ENCODE data around the gene IL25.
"Not testable (repeated sequence)": the region's sequence is repeated elsewhere in the genome, so short reads cannot be mapped to it uniquely, and the experiment has no call there.

The IL25 gene

DNA sequence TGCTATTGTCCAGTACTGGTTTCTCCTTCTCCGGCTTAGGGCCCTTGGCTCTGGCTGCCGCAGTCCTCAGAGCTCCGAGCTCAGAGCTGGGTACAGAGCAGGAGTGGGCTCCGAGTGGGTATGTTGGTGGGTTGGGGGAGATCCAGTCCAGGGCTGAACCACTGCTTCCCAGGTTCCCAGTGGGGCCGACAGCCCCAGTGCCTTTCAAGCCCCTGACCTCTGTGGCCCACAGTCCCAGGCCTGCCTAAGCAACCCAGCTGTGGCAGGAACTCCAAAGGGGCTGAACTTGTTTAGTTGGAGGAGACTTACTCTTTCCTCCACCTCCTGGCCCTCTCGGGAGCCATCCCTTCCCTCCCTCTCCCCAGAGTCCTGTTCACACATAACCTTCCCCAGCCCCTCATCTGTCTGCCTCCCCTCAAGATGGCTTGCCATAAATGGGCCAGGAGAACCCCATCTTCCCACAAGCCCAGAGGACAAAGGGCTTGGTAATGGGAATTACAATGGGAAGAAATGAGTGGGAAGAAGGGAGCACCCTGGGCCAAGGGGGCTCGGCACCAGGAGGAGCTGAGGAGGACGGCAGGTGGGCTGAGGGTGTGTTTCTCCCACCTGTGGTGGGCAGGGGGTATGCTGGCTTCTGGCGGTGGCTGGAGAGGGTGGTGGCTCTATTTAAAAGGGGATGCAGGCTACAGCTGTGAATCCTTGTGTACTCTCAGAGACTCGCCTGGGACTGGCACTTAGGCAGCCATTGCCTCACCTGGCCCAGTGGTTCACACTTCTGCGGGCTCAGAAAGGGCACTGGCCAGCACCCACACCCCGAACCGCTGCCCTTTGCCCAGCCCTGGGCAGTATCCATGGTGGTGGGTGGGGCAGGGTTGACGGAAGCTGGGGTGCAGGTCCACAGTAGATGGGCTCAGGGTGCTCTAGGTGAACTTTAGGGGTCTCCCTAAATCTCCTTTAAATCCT, 39.2 kb downstream of the IL25 start:
- no peak for DNase-seq

DNA sequence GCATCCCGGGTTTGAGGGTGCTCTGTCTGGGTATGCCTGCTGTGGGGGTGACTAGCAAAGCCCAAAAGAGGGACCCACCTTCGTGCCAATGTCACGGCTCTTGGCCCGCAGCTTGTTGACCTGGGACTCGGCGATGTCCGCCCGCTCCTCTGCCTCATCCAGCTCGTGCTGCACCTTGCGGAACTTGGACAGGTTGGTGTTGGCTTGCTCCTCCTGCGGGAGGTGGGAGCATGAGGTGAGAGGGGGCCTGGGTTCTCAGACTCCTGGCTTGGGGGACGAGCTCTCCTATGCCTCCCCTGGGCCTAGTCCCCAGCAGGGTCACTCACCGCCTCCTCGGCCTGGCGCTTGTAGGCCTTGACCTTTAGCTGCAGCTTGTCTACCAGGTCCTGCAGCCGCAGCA, 41.1 kb downstream of the IL25 start:
- DNase-seq, result no peak

DNA sequence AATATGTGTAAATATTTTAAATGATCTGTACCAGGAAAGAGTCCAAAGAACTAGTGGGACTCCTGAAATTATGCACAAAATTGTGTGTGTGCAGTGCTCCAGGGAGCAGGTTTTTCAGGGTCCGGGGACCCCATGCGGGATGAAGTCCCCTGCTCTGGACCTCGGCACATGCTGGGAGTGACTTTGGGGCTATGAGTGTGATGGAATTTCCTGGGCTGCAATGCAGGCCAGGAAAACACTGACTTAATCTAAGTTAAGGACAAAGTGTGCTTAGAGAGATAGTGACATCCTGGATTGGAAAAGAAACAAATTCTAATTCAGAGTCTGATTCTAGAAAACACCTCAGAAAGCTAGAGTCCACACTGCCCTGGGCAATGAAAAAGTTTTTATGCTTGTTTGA, 41.6 kb downstream of the IL25 start:
- no peak for DNase-seq

DNA sequence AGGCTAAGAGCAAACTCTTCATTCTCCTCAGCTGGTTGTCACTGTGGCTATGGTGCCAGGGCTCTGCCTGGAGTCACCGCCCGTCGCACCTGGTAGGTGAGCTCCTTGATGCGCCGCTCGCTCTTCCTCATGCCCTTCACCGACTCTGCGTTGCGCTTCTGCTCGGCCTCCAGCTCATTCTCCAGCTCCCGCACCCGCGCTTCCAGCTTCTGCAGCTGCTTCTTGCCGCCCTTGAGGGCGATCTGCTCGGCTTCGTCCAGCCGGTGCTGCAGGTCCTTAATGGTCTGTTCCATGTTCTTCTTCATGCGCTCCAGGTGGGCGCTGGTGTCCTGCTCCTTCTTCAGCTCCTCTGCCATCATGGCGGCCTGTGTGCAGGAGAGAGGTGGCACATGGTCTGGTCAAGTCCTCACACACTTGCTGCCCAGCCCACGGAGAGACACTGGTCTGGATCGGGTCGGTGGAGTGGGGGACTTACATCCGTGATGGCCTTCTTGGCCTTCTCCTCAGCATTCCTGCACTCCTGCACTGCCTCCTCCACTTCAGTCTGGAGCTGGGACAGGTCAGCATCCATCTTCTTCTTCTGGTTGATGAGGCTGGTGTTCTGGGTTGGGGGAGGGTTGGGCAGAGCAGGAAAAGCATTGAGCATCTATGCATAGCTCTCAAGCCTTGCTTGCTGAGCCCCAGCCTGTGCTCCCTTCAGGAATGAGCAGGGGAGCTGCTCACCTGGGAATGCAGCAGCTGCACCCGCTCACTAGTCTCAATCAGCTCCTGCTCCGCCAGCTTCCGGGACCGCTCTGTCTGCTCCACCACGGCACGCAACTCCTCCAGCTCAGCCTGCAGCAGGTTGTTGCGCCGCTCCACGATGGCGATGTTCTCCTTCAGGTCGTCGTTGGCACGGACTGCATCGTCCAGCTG, 42.6 kb downstream of the IL25 start:
- no peak for DNase-seq

DNA sequence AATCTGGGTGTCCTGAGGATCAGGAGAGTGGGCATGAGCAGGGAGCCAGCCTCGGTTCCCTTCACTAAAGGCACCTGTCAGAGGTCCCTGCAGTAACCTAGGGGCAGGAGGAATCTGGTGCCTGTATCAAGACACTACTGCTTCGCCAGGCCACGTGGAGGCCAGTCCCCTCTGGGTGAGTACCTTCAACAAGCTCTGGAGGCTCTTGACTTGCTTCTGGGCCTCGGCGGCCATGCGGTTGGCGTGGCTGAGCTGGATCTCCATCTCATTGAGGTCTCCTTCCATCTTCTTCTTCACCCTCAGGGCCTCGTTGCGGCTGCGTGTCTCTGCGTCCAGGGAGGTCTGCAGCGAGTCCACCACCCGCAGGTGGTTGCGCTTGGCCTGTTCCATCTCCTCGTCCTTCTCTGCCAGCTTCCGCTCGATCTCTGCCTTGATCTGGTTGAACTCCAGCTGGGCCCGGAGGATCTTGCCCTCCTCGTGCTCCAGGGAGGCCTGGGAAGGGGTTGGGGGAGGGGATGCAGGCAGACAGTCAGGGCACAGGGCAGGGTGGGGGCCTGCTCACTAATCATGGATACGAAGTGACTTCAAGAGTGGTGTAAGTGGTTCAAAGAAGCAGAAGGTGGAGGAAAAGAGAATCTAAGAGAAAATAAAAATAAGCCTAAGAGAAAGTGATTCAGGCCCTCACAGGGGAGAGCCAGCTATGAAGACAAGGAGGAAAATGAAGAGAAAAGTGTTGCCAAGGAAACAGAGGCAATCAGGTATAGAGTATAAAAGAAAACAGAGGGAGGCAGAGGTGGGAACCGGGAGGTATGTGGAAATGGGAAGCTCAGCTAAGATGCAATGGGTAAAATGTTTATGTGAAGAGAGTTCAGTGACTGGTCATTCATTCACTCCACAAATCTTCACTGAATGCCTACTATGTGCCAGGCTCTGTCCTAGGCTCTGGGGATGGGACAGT, 43.5 kb downstream of the IL25 start:
- no peak for DNase-seq

DNA sequence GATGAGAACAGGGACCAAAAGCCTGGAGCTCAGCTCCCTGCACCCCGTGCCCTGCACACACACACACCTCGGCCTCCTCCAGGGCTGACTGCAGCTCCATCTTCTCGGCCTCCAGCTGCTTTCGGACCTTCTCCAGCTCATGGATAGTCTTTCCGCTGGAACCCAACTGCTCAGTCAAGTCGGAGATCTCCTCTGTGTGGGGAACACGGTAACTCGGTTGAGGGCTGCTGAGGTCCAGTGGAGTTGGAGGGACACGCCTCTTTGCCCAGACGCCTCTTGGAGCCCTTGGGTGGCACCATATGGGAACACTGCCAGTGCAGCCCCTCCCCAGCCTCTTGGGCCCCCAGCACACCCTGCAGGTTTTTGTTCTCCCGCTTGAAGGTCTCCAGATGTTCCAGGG, 44.2 kb downstream of the IL25 start:
- no peak for DNase-seq

DNA sequence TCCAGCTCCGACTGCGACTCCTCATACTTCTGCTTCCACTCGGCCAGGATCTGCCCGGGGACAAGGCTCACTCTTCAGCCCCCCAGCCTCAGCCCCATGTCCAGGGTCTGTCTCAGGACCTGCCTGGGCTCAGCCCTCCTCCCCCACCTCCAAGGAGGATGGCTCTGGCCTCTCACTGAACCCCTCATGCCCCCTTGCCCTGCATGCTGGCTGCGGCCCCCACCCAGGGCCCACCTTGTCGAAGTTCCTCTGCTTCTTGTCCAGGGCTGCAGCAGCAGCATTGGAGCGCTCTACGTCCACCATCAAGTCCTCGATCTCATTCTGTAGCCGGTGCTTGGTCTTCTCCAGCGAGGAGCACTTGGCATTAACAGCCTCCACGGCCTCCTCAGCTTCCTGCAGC, 44.7 kb downstream of the IL25 start:
- not testable (repeated sequence) for DNase-seq

DNA sequence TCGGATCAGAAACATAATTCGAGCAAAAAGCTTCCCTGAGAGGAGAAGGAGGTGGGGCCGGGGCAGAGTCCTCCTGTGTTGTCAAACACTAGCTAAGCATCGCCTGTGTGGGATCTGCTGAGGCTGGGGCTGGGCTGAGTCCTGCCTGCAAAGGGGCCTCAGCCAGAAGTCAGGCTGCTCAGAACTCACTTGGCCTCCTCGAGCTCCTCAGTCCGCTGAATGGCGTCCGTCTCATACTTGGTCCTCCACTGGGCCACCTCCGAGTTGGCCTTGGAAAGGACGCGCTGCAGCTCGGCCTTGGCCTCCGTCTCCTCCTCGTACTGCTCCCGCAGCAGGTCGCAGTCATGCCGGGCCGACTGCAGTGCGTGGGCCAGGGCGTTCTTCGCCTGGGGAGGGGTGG, 45.4 kb downstream of the IL25 start:
- DNase-seq, result no peak

DNA sequence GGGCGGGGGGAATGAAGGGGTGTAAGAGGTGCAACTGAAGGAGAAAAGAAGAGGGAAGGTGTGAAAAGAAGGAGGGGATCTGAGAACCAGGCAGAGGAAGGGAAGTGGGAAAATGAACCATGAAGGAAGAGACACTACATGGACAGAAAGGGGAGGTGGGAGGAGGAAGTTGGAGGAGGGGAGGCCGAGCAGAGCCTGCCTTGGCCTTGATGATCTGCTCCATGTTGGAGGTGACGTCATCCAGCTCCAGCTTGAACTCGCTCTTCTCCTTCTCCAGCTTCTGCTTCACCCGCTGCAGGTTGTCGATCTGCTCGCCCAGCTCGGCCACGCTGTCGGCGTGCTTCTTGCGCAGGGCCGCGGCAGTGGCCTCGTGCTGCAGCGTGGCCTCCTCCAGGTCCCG, 47.0 kb downstream of the IL25 start:
- DNase-seq, result not testable (repeated sequence)

DNA sequence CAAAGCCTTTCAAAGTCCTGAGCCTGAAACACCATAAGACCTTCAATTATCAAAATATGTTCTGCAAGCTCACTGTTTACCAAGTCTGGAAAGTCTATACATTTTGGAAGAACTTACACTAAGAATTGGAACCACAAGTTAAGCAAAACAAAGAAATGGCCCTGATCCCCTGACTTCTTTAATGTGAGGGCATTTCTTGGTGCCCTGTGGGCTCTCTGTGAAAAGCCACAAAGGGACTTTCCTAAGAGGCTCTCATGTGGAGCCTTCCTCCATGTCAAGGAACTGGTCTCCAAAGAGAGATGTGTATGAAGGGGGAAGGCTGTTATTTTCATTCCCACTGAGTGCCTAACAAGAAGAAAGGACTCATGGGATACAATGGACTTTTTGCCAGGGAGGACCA, 49.0 kb downstream of the IL25 start:
- no peak for DNase-seq

DNA sequence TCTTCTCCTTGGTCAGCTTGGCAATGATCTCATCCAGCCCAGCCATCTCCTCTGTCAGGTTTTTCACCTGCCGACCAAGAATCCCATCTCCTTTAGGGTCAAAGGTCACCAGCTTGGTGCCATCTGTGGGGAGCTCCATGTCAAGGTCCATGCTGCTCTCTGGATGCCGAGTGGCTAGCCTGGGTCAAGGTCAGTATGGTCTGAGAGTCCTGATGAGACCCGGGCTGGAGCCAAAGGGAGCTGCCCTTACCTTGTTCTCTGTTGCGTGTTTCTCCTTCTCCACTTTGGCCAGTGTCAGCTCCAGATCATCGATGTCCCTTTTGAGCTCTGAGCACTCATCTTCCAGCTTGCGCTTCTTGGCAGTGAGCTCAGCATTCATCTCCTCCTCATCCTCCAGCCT, 51.0 kb downstream of the IL25 start:
- DNase-seq, result no peak

DNA sequence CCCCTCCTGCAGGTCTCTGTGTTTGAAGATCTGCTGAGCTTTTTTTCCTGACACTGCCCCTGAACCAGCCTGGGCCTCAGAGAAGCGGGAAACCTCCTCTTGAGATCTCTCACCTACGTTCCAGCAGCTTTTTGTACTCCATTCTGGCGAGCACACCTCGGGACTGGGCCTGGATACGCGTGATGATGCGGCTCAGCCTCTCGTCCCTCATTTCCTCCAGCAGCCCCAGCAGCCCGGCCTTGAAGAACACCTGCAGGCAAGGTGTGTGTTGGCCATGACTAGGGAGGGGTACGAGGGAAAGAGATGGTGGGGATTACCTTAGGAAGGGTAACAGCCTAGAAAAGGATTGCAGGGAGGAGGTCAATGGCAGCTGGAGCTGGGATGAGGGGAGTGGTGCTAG, 52.6 kb downstream of the IL25 start:
- DNase-seq, result no peak

DNA sequence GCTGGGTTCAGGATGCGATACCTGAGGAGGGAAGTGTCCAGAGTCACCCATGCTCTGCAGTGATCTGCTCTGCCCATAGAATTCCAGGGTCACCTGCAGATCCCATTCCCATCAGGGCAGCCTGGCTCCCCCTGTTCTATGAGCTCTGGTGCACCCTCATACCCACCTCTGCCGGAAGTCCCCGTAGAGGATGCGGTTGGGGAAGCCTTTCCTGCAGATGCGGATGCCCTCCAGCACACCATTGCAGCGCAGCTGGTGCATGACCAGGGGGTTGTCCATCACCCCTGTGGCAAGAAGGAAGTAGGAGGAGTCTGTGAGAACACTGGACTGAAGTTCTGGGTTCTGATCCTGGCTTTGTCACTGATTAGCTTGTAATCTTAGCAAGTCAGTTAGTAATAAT, 53.2 kb downstream of the IL25 start:
- not testable (repeated sequence) for DNase-seq

Data from NCI-H82 (cell line).